HG03565 (cell line): ENCODE measurements around the gene CACNA1S.

Experiments used
- ATAC-seq: cut with Tn5 transposase; IDR thresholded peaks from one replicate; pipeline ENCODE4 v1.9.1; 2021; ENCODE audit warnings: mild to moderate bottlenecking, moderate library complexity; ENCODE audit not compliant: unreplicated experiment

CACNA1S gene

GRCh38 chr1:201017828-201018163 lies 94.4 kb downstream of the CACNA1S start:
- no peak for ATAC-seq

- ATAC-seq, result no peak
Measured at GRCh38 chr1:201016943-201017827, 95.0 kb downstream of the CACNA1S start.

GRCh38 chr1:201016211-201016651 lies 96.0 kb downstream of the CACNA1S start:
- ATAC-seq, result no peak

GRCh38 chr1:201015551-201016091 lies 96.6 kb downstream of the CACNA1S start:
- no peak for ATAC-seq

- ATAC-seq, result no peak
Measured at GRCh38 chr1:201014816-201015200, 97.4 kb downstream of the CACNA1S start.

- ATAC-seq, result no peak
Measured at GRCh38 chr1:201013991-201014815, 98.0 kb downstream of the CACNA1S start.

GRCh38 chr1:201013031-201013485 lies 99.2 kb downstream of the CACNA1S start:
- no peak for ATAC-seq

GRCh38 chr1:201011616-201012015 lies 100.6 kb downstream of the CACNA1S start:
- no peak for ATAC-seq

- no peak for ATAC-seq
Measured at GRCh38 chr1:201009962-201010645, 102.1 kb downstream of the CACNA1S start.

- no peak for ATAC-seq
Measured at GRCh38 chr1:201008666-201009360, 103.4 kb downstream of the CACNA1S start.

GRCh38 chr1:201007481-201007880 lies 104.7 kb downstream of the CACNA1S start:
- ATAC-seq, result no peak

GRCh38 chr1:201006450-201006849 lies 105.8 kb downstream of the CACNA1S start:
- no peak for ATAC-seq

- ATAC-seq, result no peak
Measured at GRCh38 chr1:201004732-201005131, 107.5 kb downstream of the CACNA1S start.

- no peak for ATAC-seq
Measured at GRCh38 chr1:201004154-201004553, 108.1 kb downstream of the CACNA1S start.

- ATAC-seq, result no peak
Measured at GRCh38 chr1:201002510-201002909, 109.7 kb downstream of the CACNA1S start.

- no peak for ATAC-seq
Measured at GRCh38 chr1:201001962-201002361, 110.3 kb downstream of the CACNA1S start.

GRCh38 chr1:201000391-201000790 lies 111.8 kb downstream of the CACNA1S start:
- no peak for ATAC-seq

GRCh38 chr1:200999667-201000066 lies 112.6 kb downstream of the CACNA1S start:
- no peak for ATAC-seq

- no peak for ATAC-seq
Measured at GRCh38 chr1:200998323-200998722, 113.9 kb downstream of the CACNA1S start.

GRCh38 chr1:200992382-200993048 lies 119.7 kb downstream of the CACNA1S start:
- ATAC-seq, result no peak
